H1 (cell line): ENCODE results near the gene TNRC6B. TPM values are rescaled to one million over a fixed set of nuclear protein-coding genes. Genes with fewer than 3 reads are reported as not detected.

ENCODE experiments used
- CTCF ChIA-PET: fragments of 300-600 bp; sonication (Branson Sonifier 250); formaldehyde crosslinking; loops from one replicate; lab custom pipeline; 2021; ENCODE audit not compliant: partially characterized antibody; lab: Charles Lee
- POLR2A ChIA-PET: fragments of 300-600 bp; sonication (Branson Sonifier 250); formaldehyde crosslinking; loops from one replicate; lab custom pipeline; 2021; ENCODE audit warnings: inconsistent platforms; ENCODE audit not compliant: partially characterized antibody; lab: Charles Lee
- DNase-seq, 2 experiments: peaks; one replicate each; pipeline versions ENCODE4 v3.0.0 to v3.0.0-alpha.2; 2010 to 2022; ENCODE audit warnings: low spot score in 2 of 2, low read depth in 1 of 2, mixed read lengths in 1 of 2
- FAIRE-seq: peaks from 2 replicates; lab custom pipeline; 2011; peaks lifted over from hg19 to GRCh38; lab: Jason Lieb, UNC
- H2AFZ ChIP-seq: 2 replicates; pipeline ENCODE4 v1.8.1; 2012; ENCODE audit warnings: low read length, inconsistent platforms
- H2AK5ac ChIP-seq: 2 replicates; pipeline ENCODE4 v1.6.1; 2013; ENCODE audit warnings: low read depth, low read length
- H2BK120ac ChIP-seq: replicated peaks from 2 replicates; pipeline ENCODE3; 2013; ENCODE audit warnings: low read depth, low read length, inconsistent platforms
- H2BK12ac ChIP-seq: 2 replicates; pipeline ENCODE4 v1.6.1; 2013; ENCODE audit warnings: low read depth, low read length
- H2BK15ac ChIP-seq: 2 replicates; pipeline ENCODE4 v1.6.1; 2013; ENCODE audit warnings: low read length
- H2BK20ac ChIP-seq: 2 replicates; pipeline ENCODE4 v1.6.1; 2013; ENCODE audit warnings: low read length
- H2BK5ac ChIP-seq: 2 replicates; pipeline ENCODE4 v1.6.1; 2013; ENCODE audit warnings: low read depth, low read length
- H3K14ac ChIP-seq: 2 replicates; pipeline ENCODE4 v1.6.1; 2013; ENCODE audit warnings: inconsistent platforms; ENCODE audit not compliant: insufficient read length
- H3K18ac ChIP-seq: 2 replicates; pipeline ENCODE4 v1.6.1; 2013; ENCODE audit warnings: low read length; ENCODE audit errors: extremely low read depth
- H3K23ac ChIP-seq: 2 replicates; pipeline ENCODE4 v1.6.1; 2013; ENCODE audit warnings: inconsistent platforms; ENCODE audit not compliant: insufficient read length
- H3K23me2 ChIP-seq: 2 replicates; pipeline ENCODE4 v1.6.1; 2013; ENCODE audit warnings: low read depth, low read length
- H3K27ac ChIP-seq: 2 replicates; pipeline ENCODE4 v1.6.1; 2011; ENCODE audit warnings: low read depth, low read length, inconsistent platforms
- H3K27me3 ChIP-seq, 4 experiments: replicated peaks in 1 of 4; 1 replicate in 1 of 4; 2 replicates in 3 of 4; pipeline versions ENCODE4 v1.6.1 to v1.8.1; 2011 to 2013; ENCODE audit warnings: low read length in 3 of 4, mild to moderate bottlenecking in 3 of 4, inconsistent platforms in 2 of 4, mixed read lengths in 2 of 4, moderate library complexity in 1 of 4; ENCODE audit not compliant: control insufficient read depth in 3 of 4, insufficient read depth in 3 of 4; ENCODE audit errors: extremely low read depth in 1 of 4
- H3K36me3 ChIP-seq, 4 experiments: 2 replicates each; pipeline versions ENCODE4 v1.6.1 to v1.8.1; 2011 to 2013; ENCODE audit warnings: mild to moderate bottlenecking in 4 of 4, low read length in 3 of 4, moderate library complexity in 2 of 4, control low read depth in 1 of 4, inconsistent platforms in 1 of 4; ENCODE audit not compliant: insufficient read depth in 4 of 4, control insufficient read depth in 2 of 4
- H3K4ac ChIP-seq: replicated peaks from 2 replicates; pipeline ENCODE3; 2013; ENCODE audit warnings: low read length, low read depth, mixed read lengths, inconsistent platforms; ENCODE audit not compliant: insufficient read length
- H3K4me1 ChIP-seq, 4 experiments: replicated peaks in 1 of 4; 1 replicate in 1 of 4; 2 replicates in 3 of 4; pipeline versions ENCODE4 v1.6.1 to v1.8.1; 2011 to 2013; ENCODE audit warnings: low read length in 3 of 4, inconsistent platforms in 2 of 4, mixed read lengths in 1 of 4; ENCODE audit not compliant: insufficient read depth in 4 of 4, control insufficient read depth in 3 of 4
- H3K4me2 ChIP-seq, 2 experiments: 2 replicates each; pipeline versions ENCODE4 v1.6.1 to v1.8.1; 2011 to 2013; ENCODE audit warnings: low read depth in 2 of 2, low read length in 2 of 2, control low read depth in 1 of 2, inconsistent platforms in 1 of 2, mild to moderate bottlenecking in 1 of 2; ENCODE audit not compliant: insufficient read depth in 1 of 2
- H3K4me3 ChIP-seq, 4 experiments: fragments of 200-600, 300-600 bp in 1 of 4; sonication (generic), shearing (Covaris generic), sonication (Bioruptor Twin) in 1 of 4; 2 replicates each; pipeline versions ENCODE4 v1.5.1 to v1.8.1; 2011 to 2016; ENCODE audit warnings: low read length in 4 of 4, low read depth in 3 of 4, control low read depth in 2 of 4, inconsistent platforms in 2 of 4, mild to moderate bottlenecking in 2 of 4, mixed read lengths in 1 of 4, moderate library complexity in 1 of 4; ENCODE audit not compliant: insufficient read depth in 2 of 4; ENCODE audit errors: extremely low read depth in 1 of 4
- H3K56ac ChIP-seq: replicated peaks from 2 replicates; pipeline ENCODE3; 2013; ENCODE audit warnings: low read depth, mild to moderate bottlenecking, mixed read lengths, low read length, inconsistent platforms; ENCODE audit not compliant: insufficient read length
- H3K79me1 ChIP-seq: 2 replicates; pipeline ENCODE4 v1.6.1; 2013; ENCODE audit warnings: low read depth, low read length, control low read depth
- H3K79me2 ChIP-seq, 2 experiments: 2 replicates each; pipeline versions ENCODE4 v1.6.1 to v1.8.1; 2012 to 2013; ENCODE audit warnings: low read length in 2 of 2, mild to moderate bottlenecking in 2 of 2, inconsistent platforms in 1 of 2; ENCODE audit not compliant: insufficient read depth in 2 of 2, control insufficient read depth in 1 of 2
- H3K9ac ChIP-seq, 4 experiments: replicated peaks in 1 of 4; 1 replicate in 1 of 4; 2 replicates in 3 of 4; pipeline versions ENCODE4 v1.6.1 to v1.8.1; 2011 to 2013; ENCODE audit warnings: low read depth in 3 of 4, low read length in 3 of 4, control low read depth in 2 of 4, mild to moderate bottlenecking in 2 of 4, moderate library complexity in 2 of 4, inconsistent platforms in 1 of 4; ENCODE audit errors: extremely low read depth in 1 of 4
- H3K9me3 ChIP-seq, 2 experiments: 2 replicates each; pipeline versions ENCODE4 v1.6.1 to v1.8.1; 2012 to 2013; ENCODE audit warnings: mild to moderate bottlenecking in 2 of 2, moderate library complexity in 2 of 2, control low read depth in 1 of 2, inconsistent platforms in 1 of 2, low read depth in 1 of 2, low read length in 1 of 2, mixed read lengths in 1 of 2; ENCODE audit not compliant: insufficient read depth in 2 of 2
- H4K20me1 ChIP-seq, 2 experiments: replicated peaks in 1 of 2; 2 replicates each; pipeline versions ENCODE3 to v1.8.1; 2011 to 2013; ENCODE audit warnings: inconsistent platforms in 2 of 2, low read length in 2 of 2, mild to moderate bottlenecking in 1 of 2; ENCODE audit not compliant: insufficient read depth in 2 of 2, control insufficient read depth in 1 of 2
- H4K5ac ChIP-seq: 2 replicates; pipeline ENCODE4 v1.6.1; 2013; ENCODE audit warnings: low read length, low read depth, mixed read lengths, inconsistent platforms; ENCODE audit not compliant: insufficient read length
- H4K8ac ChIP-seq: 2 replicates; pipeline ENCODE4 v1.8.0; 2013; ENCODE audit warnings: mild to moderate bottlenecking, moderate library complexity, low read length, inconsistent platforms; ENCODE audit not compliant: insufficient read depth; ENCODE audit errors: extremely low read depth
- H4K91ac ChIP-seq: replicated peaks from 2 replicates; pipeline ENCODE3; 2013; ENCODE audit warnings: low read length, mixed read lengths, inconsistent platforms; ENCODE audit not compliant: insufficient read length
- WGBS, 2 experiments: shearing (Covaris generic) in 1 of 2; methylation state at CpG; one replicate each; pipeline versions ENCODE4 v1.1.6 to v1.1.7; 2013 to 2015; ENCODE audit warnings: low lambda C conversion rate in 2 of 2, mixed read lengths in 2 of 2, inconsistent platforms in 1 of 2, low coverage in 1 of 2, missing lambda C conversion rate in 1 of 2; ENCODE audit not compliant: insufficient replicate concordance in 2 of 2, insufficient coverage in 1 of 2, insufficient read length in 1 of 2; ENCODE audit errors: extremely low coverage in 1 of 2, missing lambda C conversion rate in 1 of 2; 5-methylcytosine and 5-hydroxymethylcytosine counted together
- polyA plus RNA-seq, 7 experiments: library from polyadenylated mRNA; depleted of rRNA in 3 of 7; stranded (reverse) in 5 of 7; unstranded in 2 of 7; fragments of >200 nt in 5 of 7; fragments of 200-250 nt in 2 of 7; gene quantifications; 1 replicate in 5 of 7; 2 replicates in 1 of 7; 4 replicates in 1 of 7; pipeline versions ENCODE4 v1.2.1 to v1.2.3, GENCODE V29; 2011 to 2013; ENCODE audit warnings: missing spikeins in 2 of 7, mixed read lengths in 2 of 7
- total RNA-seq: library from RNA; stranded (reverse); fragmentation: NEBNext Ultra II Directional; extraction: Animal tissue kit (Norgen Biotek cat#: 25700); gene quantifications from 2 replicates; pipeline ENCODE4 v1.2.1, GENCODE V29; 2021

Gene TNRC6B
- total and polyA plus RNA-seq, 2 of the 8 experiments (the other 6 are each of a cell fraction or from before 2014, with no cell fraction given), result 12.5 to 48.9 TPM

DNA sequence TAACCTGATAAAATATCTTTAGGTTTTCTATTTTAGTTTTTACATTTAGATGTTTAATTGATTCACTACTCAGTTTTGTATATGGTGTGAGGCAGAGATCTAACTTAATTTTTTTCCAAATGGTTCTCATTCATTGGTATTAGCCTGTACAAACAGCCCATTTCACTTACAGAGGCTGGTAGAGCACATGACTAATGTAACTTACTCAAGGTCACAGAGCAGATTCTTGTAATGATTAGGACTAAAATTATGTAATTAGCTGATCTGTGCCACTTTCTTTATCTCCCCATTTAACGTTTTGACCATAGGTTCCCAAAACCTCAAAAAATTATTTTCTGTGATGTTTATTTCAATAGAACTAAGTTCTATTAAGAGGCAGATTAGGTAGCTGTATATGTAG is 16.5 kb upstream of the TNRC6B start:
- Histone ChIP-seq H3K14ac (no peak overlapping the region), H3K56ac (no peak overlapping the region), H3K23me2 (no peaks in the 10 kb centered on the region), H4K20me1 (no peaks in the 10 kb centered on the region), H2AFZ (no peak overlapping the region), H2BK12ac (no peak overlapping the region), H3K9me3 (no peaks in the 10 kb centered on the region; a peak in 1 of 4 replicates), H3K9ac (no peak overlapping the region), H3K27me3 (no peaks in the 10 kb centered on the region), H4K91ac (no peak overlapping the region), H3K23ac (no peak overlapping the region), H4K5ac (no peak overlapping the region), H3K27ac (no peak overlapping the region), H3K4me3 (no peak overlapping the region), H2BK15ac (no peak overlapping the region), H3K79me1 (no peaks in the 10 kb centered on the region), H3K79me2 (no peaks in the 10 kb centered on the region), H3K4ac (no peak overlapping the region), H2AK5ac (no peak overlapping the region), H2BK5ac (no peak overlapping the region), H2BK20ac (no peak overlapping the region), H3K18ac (no peak overlapping the region), H4K8ac (no peak overlapping the region), H3K36me3 (no peaks in the 10 kb centered on the region; a peak in 1 of 8 replicates), H3K4me1 (no peaks in the 10 kb centered on the region), H3K4me2 (no peak overlapping the region), H2BK120ac (no peak overlapping the region)
- CTCF ChIA-PET, result no interaction called here
- WGBS, 2 experiments, result 86% methylated on average over 1 of the region's 1 CpG; no CpG with 5 or more reads in 1 of the 2 experiments
- DNase-seq, result no peak
- POLR2A ChIA-PET, result no interaction called here
- no peak for FAIRE-seq
